Ovary (tissue), 9 donors: ENCODE data around the gene TXNDC2. TPM values are rescaled to one million over a fixed set of nuclear protein-coding genes. Genes with fewer than 3 reads are reported as not detected.

Experiments used
- DNase-seq, 5 donors: peaks; one replicate each; pipeline ENCODE4 v3.0.0-alpha.2; 2019 to 2020
- H3K27ac ChIP-seq, 2 donors: fragments of 200-600 bp; one replicate each; pipeline versions ENCODE4 v1.5.1 to v1.8.0; 2019 to 2022
- H3K27me3 ChIP-seq: fragments of 200-600 bp; one replicate; pipeline ENCODE4 v1.8.0; 2022
- H3K36me3 ChIP-seq: fragments of 200-600 bp; sonication (generic); one replicate; pipeline ENCODE4 v1.5.1; 2019
- H3K4me1 ChIP-seq: one replicate; pipeline ENCODE4 v1.8.1; 2013; ENCODE audit warnings: mild to moderate bottlenecking, moderate library complexity; ENCODE audit not compliant: insufficient read depth
- H3K4me3 ChIP-seq: fragments of 200-600 bp; sonication (generic); one replicate; pipeline ENCODE4 v1.5.1; 2017
- H3K9me3 ChIP-seq, 2 donors: fragments of 200-600 bp in 1 of 2; sonication (generic) in 1 of 2; one replicate each; pipeline versions ENCODE4 v1.5.1 to v1.8.1; 2013 to 2019; ENCODE audit warnings: mild to moderate bottlenecking in 1 of 2, moderate library complexity in 1 of 2
- EP300 ChIP-seq: sonication (generic); formaldehyde crosslinking; IDR thresholded peaks from one replicate; pipeline ENCODE4 v1.6.1; 2017; ENCODE audit warnings: antibody characterized with exemption
- POLR2A ChIP-seq: fragments of 450-650 bp; IDR thresholded peaks from one replicate; pipeline ENCODE4 v1.6.1; 2017; ENCODE audit warnings: antibody characterized with exemption, mild to moderate bottlenecking, moderate library complexity
- WGBS, 3 donors: extraction: QIAGEN DNeasy Blood & Tissue Kit in 1 of 3; methylation state at CpG; one replicate each; pipeline versions ENCODE4 v1.1.5 to v1.1.7; 2013 to 2017; 5-methylcytosine and 5-hydroxymethylcytosine counted together
- intact Hi-C, 4 donors: fragments of 100-400 bp; cut with DNase I; formaldehyde crosslinking; loops; one replicate each; pipeline versions ENCODE4 v1.11.0 to v1.15.1; 2022 to 2023
- polyA plus RNA-seq, 2 donors: library from polyadenylated mRNA; stranded (reverse); fragments of 200-250 nt in 1 of 2; fragments of 350-450 nt in 1 of 2; fragmentation: Illumina TruSeq in 1 of 2; extraction: RNeasy Lipid Tissue Mini Kit (QIAGEN cat#74804) in 1 of 2; gene quantifications; one replicate each; pipeline ENCODE4 v1.2.3, GENCODE V29; 2013 to 2014
- total RNA-seq, 7 donors: library from RNA; depleted of rRNA in 2 of 7; stranded (reverse); fragments of >200 nt in 2 of 7; fragmentation: NEBNext Ultra II Directional in 3 of 7; extraction: Animal tissue kit (Norgen Biotek cat#: 25700) in 3 of 7; gene quantifications; one replicate each; pipeline versions ENCODE4 v1.1.0 to v1.2.4, GENCODE V29; 2016 to 2023
- TF ChIP-seq, protein P1 (sequence below), 3 donors: fragments of 450-650 bp in 2 of 3; fragments of 200-600 bp in 1 of 3; IDR thresholded peaks; one replicate each; pipeline versions ENCODE4 v1.5.1 to v1.8.0; 2016 to 2022; ENCODE audit warnings: antibody characterized with exemption in 3 of 3, mild to moderate bottlenecking in 1 of 3
- donor health status: DM: no; HTN: no; CAD: no; lungs with moderate emphysema.
- donor health status: DM: no; HTN: no; CAD: no.
- donor health status: Bipolar disorder and iron deficiency.
- donor health status: DM: yes; HTN: yes; CAD: no.
- donor health status: DM: no; HTN: no; CAD: no.
- donor health status: DM: yes; HTN: yes; CAD: no.

The TXNDC2 gene
- total and polyA plus RNA-seq, 9 donors: 0.10 to 0.91 (median 0.36) TPM; not detected in 1

DNA sequence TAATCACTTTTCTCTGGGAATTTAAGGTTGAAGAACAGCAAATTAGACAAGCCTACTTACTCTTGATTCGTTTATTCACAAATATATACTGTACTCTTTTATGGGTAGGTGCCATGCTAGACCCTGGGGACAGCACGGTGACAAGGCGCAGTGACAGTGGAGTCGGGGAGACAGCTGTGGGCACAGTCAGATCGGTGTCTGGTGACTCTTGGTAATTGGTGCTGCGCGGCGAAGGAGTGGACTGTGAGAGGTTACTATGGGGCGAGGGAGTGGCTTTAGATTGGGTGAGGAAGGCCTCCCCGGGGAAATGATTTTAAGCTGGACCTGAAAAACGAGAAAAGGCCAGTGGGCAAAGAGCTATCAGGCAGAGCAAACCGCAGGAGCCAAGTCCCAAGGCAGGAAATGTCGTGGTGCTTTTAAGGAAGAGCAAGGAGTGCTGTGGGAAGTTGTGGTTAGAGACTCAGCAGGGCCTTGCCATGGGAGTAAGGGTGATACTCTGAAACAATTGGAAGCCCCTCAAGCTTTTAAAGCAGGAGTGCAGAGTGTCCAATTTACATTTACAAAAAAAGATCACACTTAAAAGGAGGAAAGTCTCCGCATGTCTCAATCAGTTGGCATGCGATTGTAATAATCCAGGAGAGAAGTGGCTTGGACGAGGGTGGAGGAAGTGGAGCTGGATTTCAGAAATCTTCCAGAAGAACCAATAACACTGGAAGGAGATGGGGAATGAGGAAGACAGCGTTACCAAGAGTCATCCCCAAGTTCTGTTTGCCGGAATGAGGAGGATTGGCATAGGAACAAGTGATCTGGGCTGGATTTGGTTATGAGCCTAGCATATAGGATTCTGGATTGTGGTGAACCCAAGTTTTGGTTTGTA lies 36.1 kb upstream of the TXNDC2 start:
- Histone ChIP-seq H3K36me3 (no peaks in the 10 kb centered on the region), H3K27me3 (no peaks in the 10 kb centered on the region), H3K4me3 (no peak overlapping the region), H3K4me1 (peaks cover 8% of the 10 kb centered on the region), H3K9me3 (no peaks in the 10 kb centered on the region), H3K27ac (no peak overlapping the region)
- intact Hi-C loops: loop anchor here in 1 of 4 donors (10.0 kb wide), 1 partner anchor 45 kb away; no protein-coding TSS in a partner anchor
- WGBS, 3 donors: 87 to 90% (median 89%) methylated on average over 18 of the region's 18 CpGs
- TF ChIP-seq, protein P1, sequence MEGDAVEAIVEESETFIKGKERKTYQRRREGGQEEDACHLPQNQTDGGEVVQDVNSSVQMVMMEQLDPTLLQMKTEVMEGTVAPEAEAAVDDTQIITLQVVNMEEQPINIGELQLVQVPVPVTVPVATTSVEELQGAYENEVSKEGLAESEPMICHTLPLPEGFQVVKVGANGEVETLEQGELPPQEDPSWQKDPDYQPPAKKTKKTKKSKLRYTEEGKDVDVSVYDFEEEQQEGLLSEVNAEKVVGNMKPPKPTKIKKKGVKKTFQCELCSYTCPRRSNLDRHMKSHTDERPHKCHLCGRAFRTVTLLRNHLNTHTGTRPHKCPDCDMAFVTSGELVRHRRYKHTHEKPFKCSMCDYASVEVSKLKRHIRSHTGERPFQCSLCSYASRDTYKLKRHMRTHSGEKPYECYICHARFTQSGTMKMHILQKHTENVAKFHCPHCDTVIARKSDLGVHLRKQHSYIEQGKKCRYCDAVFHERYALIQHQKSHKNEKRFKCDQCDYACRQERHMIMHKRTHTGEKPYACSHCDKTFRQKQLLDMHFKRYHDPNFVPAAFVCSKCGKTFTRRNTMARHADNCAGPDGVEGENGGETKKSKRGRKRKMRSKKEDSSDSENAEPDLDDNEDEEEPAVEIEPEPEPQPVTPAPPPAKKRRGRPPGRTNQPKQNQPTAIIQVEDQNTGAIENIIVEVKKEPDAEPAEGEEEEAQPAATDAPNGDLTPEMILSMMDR (IDR thresholded peaks at IDR 0.05): no peak
- no peak for TF ChIP-seq POLR2A
- TF ChIP-seq EP300: no peak
- no peak for DNase-seq

DNA sequence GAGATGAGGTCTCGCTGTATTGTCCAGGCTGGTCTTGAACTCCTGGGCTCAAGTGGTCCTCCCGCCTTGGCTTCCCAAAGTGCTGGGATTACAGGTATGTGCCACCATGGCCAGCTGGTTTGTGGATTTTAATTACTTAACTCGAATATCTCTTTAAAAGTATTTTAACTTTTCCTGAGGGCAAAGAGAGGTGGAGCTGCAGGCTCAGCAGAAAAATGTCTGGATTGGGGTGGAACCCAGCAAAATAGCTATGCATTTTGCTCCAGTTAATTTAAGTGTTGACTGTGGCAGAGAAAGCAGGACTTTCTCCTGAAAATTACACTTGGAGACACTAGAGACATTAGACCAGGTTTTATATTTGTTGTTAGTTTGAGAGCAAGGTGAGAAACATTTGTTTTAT lies 35.5 kb upstream of the TXNDC2 start:
- H3K4me1 ChIP-seq: peaks cover 11% of the 10 kb centered on the region
- no peak for TF ChIP-seq POLR2A
- TF ChIP-seq EP300: no peak
- TF ChIP-seq, protein P1 (IDR thresholded peaks at IDR 0.05): no peak

DNA sequence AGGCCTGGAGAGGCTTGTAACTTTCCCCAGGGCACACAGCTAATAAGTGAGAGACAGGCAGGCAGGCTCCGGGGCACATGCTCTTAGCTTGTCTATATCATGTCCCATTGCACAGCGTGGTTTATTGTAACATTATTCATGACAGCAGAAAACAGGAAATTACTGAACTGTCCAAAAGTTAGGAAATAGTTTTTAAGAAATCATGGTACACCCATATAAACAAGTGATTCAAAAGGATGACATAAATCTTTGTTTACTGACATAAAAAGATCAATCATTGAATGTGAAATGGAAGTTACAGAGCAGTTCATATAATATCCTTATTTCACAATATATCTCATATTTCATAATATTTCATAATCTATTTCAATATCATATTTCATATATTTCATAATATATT lies 34.3 kb upstream of the TXNDC2 start:
- no peak overlapping the region for H3K27ac ChIP-seq
- H3K36me3 ChIP-seq: no peaks in the 10 kb centered on the region
- intact Hi-C loops: loop anchor here in 1 of 4 donors (10.0 kb wide), 1 partner anchor 47 kb away; no protein-coding TSS in a partner anchor
- no peaks in the 10 kb centered on the region for H3K9me3 ChIP-seq
- H3K27me3 ChIP-seq: no peaks in the 10 kb centered on the region
- peaks cover 14% of the 10 kb centered on the region for H3K4me1 ChIP-seq
- DNase-seq: no peak
- H3K4me3 ChIP-seq: no peak overlapping the region
- WGBS, 3 donors: 87 to 95% (median 90%) methylated on average over 2 of the region's 2 CpGs
- TF ChIP-seq EP300 (no peak), POLR2A (no peak)
- TF ChIP-seq, protein P1 (IDR thresholded peaks at IDR 0.05): no peak

More for the DNA sequence above, 35.5 kb upstream of the TXNDC2 start:
- Histone ChIP-seq H3K9me3 (no peaks in the 10 kb centered on the region), H3K36me3 (no peaks in the 10 kb centered on the region), H3K4me3 (no peak overlapping the region), H3K27ac (no peak overlapping the region), H3K27me3 (no peaks in the 10 kb centered on the region)
- intact Hi-C loops: loop anchor here in 1 of 4 donors (10.0 kb wide), 1 partner anchor 46 kb away; no protein-coding TSS in a partner anchor
- 85 to 87% (median 86%) methylated on average over 3 of the region's 3 CpGs for WGBS, 3 donors
- no peak for DNase-seq

DNA sequence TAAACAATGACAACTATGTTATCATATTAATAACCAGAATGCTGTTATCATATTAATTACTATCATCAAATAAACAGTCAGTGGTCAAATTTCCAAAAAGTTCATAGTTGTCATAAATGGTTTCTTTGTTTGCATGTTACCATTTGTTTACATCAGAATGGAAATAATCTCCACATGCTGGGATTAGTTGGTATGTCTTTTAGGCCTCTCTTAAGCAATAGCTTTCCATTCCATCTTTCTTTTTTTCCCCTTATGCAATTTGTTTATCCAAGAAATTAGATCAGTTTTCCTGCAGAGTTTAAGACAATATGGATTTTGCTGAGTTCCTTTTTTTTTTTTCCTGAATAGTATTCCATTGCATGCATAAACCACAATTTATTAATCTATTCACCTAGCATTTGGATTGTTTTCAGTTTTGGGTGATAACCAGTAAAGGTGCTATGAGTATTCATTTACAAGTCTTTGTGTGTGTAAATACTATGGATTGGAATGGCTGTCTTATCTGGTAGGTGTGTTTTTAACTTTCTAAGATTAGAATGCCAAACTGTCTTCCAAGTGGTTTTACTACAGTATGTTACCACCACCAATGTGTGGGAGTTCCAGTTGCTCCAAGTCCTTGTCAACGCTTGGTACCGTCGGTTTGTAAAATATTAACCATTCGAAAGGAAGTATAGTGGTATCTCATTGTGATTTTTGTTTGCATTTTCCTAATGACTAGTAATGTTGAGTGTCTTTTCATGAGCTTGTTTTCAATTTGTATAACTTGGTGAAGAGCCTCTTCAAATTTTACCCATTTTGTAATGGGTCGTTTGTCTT lies 33.3 kb upstream of the TXNDC2 start:
- DNase-seq: no peak
- 85 to 88% (median 87%) methylated on average over 5 of the region's 5 CpGs for WGBS, 3 donors
- no peak for TF ChIP-seq POLR2A
- no peak for TF ChIP-seq EP300
- TF ChIP-seq, protein P1 (IDR thresholded peaks at IDR 0.05): no peak

More for the DNA sequence above, 33.3 kb upstream of the TXNDC2 start:
- no peak overlapping the region for H3K4me3 ChIP-seq
- no peaks in the 10 kb centered on the region for H3K9me3 ChIP-seq
- H3K4me1 ChIP-seq: peaks cover 12% of the 10 kb centered on the region
- intact Hi-C loops: loop anchor here in 1 of 4 donors (10.0 kb wide), 1 partner anchor 48 kb away; no protein-coding TSS in a partner anchor
- no peak overlapping the region for H3K27ac ChIP-seq
- no peaks in the 10 kb centered on the region for H3K36me3 ChIP-seq
- no peaks in the 10 kb centered on the region for H3K27me3 ChIP-seq
